GM10248 (cell line): Measurements from ENCODE around the gene GAGE12F.
"Not testable (repeated sequence)": the region's sequence is repeated elsewhere in the genome, so short reads cannot be mapped to it uniquely, and the experiment has no call there.

Experiments used
- CTCF ChIA-PET: fragments of 300-600 bp; sonication (Branson Sonifier 250); formaldehyde crosslinking; extraction: SDS; loops from one replicate; lab custom pipeline; 2021; ENCODE audit warnings: antibody characterized with exemption; lab: Yijun Ruan, JAX
- POLR2A ChIA-PET: fragments of 350-650 bp; sonication (Branson Sonifier 250); formaldehyde crosslinking; extraction: SDS; loops from one replicate; lab custom pipeline; 2020; ENCODE audit warnings: antibody characterized with exemption; lab: Yijun Ruan, JAX
- DNase-seq: peaks from one replicate; pipeline ENCODE4 v3.0.0; 2012; ENCODE audit errors: extremely low spot score
- TF ChIP-seq, protein P1 (sequence below): IDR thresholded peaks from 2 replicates; pipeline ENCODE4 v1.5.1; 2012; ENCODE audit warnings: mild to moderate bottlenecking, low read depth; ENCODE audit errors: extremely low read depth, missing control alignments, control extremely low read depth

GAGE12F gene, protein sequence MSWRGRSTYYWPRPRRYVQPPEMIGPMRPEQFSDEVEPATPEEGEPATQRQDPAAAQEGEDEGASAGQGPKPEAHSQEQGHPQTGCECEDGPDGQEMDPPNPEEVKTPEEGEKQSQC

DNA sequence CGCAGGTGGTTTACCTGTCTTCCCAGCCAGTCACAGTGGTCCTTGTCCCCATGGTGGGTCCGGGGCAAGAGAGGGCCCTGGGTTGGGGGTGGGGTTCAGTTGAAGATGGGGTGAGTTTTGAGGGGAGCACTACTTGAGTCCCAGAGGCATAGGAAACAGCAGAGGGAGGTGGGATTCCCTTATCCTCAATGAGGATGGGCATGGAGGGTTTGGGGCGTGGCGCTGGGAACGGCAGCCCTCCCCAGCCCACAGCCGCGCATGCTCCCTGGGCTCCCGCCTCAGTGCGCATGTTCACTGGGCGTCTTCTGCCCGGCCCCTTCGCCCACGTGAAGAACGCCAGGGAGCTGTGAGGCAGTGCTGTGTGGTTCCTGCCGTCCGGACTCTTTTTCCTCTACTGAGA is at the start of gene GAGE12F:
Gene GAGE12F, plus strand, starts transcription at position 301 of the 400 bp plus-strand sequence. CDS start 1,155 bp downstream, outside the sequence.
- CTCF ChIA-PET, DNase-seq, POLR2A ChIA-PET: not testable (repeated sequence)

DNA sequence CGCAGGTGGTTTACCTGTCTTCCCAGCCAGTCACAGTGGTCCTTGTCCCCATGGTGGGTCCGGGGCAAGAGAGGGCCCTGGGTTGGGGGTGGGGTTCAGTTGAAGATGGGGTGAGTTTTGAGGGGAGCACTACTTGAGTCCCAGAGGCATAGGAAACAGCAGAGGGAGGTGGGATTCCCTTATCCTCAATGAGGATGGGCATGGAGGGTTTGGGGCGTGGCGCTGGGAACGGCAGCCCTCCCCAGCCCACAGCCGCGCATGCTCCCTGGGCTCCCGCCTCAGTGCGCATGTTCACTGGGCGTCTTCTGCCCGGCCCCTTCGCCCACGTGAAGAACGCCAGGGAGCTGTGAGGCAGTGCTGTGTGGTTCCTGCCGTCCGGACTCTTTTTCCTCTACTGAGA is 28.8 kb upstream of the GAGE12F start, which contains the start of gene GAGE12C:
Gene GAGE12C, plus strand, starts transcription at position 301 of the 400 bp plus-strand sequence. CDS start 1,155 bp downstream, outside the sequence.
- DNase-seq, CTCF ChIA-PET, POLR2A ChIA-PET: not testable (repeated sequence)

DNA sequence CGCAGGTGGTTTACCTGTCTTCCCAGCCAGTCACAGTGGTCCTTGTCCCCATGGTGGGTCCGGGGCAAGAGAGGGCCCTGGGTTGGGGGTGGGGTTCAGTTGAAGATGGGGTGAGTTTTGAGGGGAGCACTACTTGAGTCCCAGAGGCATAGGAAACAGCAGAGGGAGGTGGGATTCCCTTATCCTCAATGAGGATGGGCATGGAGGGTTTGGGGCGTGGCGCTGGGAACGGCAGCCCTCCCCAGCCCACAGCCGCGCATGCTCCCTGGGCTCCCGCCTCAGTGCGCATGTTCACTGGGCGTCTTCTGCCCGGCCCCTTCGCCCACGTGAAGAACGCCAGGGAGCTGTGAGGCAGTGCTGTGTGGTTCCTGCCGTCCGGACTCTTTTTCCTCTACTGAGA is 19.2 kb upstream of the GAGE12F start, which contains the start of gene GAGE12D:
Gene GAGE12D, plus strand, starts transcription at position 301 of the 400 bp plus-strand sequence. CDS start 1,155 bp downstream, outside the sequence.
- DNase-seq, CTCF ChIA-PET, POLR2A ChIA-PET: not testable (repeated sequence)

DNA sequence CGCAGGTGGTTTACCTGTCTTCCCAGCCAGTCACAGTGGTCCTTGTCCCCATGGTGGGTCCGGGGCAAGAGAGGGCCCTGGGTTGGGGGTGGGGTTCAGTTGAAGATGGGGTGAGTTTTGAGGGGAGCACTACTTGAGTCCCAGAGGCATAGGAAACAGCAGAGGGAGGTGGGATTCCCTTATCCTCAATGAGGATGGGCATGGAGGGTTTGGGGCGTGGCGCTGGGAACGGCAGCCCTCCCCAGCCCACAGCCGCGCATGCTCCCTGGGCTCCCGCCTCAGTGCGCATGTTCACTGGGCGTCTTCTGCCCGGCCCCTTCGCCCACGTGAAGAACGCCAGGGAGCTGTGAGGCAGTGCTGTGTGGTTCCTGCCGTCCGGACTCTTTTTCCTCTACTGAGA is 9.7 kb upstream of the GAGE12F start, which contains the start of gene GAGE12E:
Gene GAGE12E, plus strand, starts transcription at position 301 of the 400 bp plus-strand sequence. CDS start 1,155 bp downstream, outside the sequence.
- POLR2A ChIA-PET, CTCF ChIA-PET, DNase-seq: not testable (repeated sequence)

DNA sequence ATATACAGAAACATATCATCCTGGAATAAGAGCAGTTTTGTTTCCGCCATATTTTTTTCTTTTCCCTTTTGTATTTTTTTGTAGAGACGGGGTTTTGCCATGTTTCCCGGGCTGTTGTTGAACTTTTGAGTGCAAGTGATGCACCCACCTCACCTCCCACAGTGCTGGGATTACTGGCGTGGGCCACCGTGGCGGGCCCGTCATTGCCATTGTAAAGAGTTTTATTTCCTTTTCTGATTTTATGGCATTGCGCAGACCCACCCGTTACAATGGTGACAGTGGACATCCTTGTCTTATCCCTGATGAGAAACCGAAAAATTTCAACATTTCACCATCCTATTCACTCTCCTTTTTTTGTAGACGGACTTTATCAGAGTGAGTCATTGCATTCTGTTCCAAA is 8.1 kb downstream of the GAGE12F start:
- CTCF ChIA-PET, POLR2A ChIA-PET, DNase-seq: not testable (repeated sequence)

DNA sequence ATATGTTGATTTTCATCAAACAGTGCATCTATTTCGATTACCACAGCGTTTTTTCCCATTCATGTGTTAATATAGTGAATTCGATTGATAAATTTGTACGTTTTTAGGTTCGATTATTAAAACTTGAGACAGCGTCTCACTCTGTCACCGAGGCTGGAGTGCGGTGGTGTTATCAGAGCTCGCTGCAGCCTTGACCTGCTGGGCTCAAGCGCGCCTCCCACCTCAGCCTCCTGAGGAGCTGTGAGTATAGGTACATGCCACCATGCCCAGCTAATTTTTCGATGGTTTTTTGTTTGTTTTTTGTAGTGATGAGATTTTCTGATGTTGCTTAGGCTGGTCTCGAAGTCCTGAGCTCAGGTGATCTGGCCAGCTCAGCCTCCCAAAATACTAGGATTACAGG is 8.5 kb downstream of the GAGE12F start:
- DNase-seq, CTCF ChIA-PET, POLR2A ChIA-PET: not testable (repeated sequence)

DNA sequence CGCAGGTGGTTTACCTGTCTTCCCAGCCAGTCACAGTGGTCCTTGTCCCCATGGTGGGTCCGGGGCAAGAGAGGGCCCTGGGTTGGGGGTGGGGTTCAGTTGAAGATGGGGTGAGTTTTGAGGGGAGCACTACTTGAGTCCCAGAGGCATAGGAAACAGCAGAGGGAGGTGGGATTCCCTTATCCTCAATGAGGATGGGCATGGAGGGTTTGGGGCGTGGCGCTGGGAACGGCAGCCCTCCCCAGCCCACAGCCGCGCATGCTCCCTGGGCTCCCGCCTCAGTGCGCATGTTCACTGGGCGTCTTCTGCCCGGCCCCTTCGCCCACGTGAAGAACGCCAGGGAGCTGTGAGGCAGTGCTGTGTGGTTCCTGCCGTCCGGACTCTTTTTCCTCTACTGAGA is 9.5 kb downstream of the GAGE12F start, which contains the start of gene GAGE12G:
Gene GAGE12G, plus strand, starts transcription at position 301 of the 400 bp plus-strand sequence. CDS start 1,155 bp downstream, outside the sequence.
- POLR2A ChIA-PET, CTCF ChIA-PET, DNase-seq: not testable (repeated sequence)

DNA sequence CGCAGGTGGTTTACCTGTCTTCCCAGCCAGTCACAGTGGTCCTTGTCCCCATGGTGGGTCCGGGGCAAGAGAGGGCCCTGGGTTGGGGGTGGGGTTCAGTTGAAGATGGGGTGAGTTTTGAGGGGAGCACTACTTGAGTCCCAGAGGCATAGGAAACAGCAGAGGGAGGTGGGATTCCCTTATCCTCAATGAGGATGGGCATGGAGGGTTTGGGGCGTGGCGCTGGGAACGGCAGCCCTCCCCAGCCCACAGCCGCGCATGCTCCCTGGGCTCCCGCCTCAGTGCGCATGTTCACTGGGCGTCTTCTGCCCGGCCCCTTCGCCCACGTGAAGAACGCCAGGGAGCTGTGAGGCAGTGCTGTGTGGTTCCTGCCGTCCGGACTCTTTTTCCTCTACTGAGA is 19.0 kb downstream of the GAGE12F start, which contains the start of gene GAGE12H:
Gene GAGE12H, plus strand, starts transcription at position 301 of the 400 bp plus-strand sequence. CDS start 1,155 bp downstream, outside the sequence.
- DNase-seq, POLR2A ChIA-PET, CTCF ChIA-PET: not testable (repeated sequence)

DNA sequence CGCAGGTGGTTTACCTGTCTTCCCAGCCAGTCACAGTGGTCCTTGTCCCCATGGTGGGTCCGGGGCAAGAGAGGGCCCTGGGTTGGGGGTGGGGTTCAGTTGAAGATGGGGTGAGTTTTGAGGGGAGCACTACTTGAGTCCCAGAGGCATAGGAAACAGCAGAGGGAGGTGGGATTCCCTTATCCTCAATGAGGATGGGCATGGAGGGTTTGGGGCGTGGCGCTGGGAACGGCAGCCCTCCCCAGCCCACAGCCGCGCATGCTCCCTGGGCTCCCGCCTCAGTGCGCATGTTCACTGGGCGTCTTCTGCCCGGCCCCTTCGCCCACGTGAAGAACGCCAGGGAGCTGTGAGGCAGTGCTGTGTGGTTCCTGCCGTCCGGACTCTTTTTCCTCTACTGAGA is 28.6 kb downstream of the GAGE12F start, which contains the start of gene GAGE2A:
Gene GAGE2A, plus strand, starts transcription at position 301 of the 400 bp plus-strand sequence. CDS start 1,155 bp downstream, outside the sequence.
- POLR2A ChIA-PET, CTCF ChIA-PET, DNase-seq: not testable (repeated sequence)

DNA sequence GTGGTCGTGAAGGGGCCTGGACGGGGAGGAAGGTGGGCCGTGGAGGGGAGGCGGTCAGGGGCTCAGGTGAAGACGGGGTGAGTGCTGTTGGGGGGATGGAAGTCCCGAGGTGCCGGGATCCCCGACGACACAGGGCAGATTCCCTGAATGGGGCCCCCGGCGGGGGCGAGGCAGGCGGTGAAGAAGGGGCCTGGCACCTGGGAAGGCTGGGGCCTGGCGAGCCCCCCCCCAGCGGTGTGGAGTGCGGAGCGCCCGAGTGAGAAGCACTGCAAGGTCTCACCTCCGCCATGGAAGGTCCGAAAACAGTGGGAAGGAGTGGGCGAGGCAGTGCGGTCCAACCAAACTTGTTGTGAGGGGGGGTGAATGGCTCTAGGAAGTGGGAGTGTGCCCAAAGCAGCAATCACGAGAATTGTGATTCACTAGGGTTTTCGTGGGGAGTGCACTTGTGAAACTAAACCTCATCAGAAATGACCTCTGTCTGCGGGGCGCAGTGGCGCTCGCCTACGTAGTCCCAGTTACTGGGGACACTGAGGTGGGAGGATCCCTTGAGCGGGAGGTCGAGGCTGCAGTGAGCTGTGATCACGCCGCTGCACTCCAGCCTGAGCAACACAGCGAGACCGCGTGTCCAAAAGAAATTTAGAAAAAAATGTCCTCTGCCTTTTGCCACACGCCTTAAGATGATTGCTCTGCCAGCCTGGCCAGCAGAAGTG is 29.3 kb downstream of the GAGE12F start:
- DNase-seq, CTCF ChIA-PET, POLR2A ChIA-PET: not testable (repeated sequence)

DNA sequence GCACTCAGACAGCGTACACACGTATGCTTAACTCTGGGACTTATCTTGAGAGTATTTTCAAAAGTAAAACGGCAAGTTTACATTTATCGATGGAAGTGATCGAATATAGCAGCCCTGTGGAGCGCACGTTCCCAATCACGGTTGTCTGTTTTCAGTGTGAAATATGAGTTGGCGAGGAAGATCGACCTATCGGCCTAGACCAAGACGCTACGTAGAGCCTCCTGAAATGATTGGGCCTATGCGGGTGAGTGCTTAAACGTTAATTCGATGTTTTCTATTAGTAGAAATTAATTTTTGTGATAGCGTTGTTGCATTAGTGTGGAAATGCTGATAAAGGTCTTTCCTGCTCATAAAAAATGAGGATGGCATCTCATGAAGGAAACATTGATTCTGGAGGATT is 29.8 kb downstream of the GAGE12F start:
- CTCF ChIA-PET, POLR2A ChIA-PET, DNase-seq: not testable (repeated sequence)

DNA sequence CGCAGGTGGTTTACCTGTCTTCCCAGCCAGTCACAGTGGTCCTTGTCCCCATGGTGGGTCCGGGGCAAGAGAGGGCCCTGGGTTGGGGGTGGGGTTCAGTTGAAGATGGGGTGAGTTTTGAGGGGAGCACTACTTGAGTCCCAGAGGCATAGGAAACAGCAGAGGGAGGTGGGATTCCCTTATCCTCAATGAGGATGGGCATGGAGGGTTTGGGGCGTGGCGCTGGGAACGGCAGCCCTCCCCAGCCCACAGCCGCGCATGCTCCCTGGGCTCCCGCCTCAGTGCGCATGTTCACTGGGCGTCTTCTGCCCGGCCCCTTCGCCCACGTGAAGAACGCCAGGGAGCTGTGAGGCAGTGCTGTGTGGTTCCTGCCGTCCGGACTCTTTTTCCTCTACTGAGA is 38.1 kb downstream of the GAGE12F start, which contains the start of gene GAGE1:
Gene GAGE1, plus strand, starts transcription at position 301 of the 400 bp plus-strand sequence. CDS start 1,155 bp downstream, outside the sequence.
- CTCF ChIA-PET, POLR2A ChIA-PET, DNase-seq: not testable (repeated sequence)

DNA sequence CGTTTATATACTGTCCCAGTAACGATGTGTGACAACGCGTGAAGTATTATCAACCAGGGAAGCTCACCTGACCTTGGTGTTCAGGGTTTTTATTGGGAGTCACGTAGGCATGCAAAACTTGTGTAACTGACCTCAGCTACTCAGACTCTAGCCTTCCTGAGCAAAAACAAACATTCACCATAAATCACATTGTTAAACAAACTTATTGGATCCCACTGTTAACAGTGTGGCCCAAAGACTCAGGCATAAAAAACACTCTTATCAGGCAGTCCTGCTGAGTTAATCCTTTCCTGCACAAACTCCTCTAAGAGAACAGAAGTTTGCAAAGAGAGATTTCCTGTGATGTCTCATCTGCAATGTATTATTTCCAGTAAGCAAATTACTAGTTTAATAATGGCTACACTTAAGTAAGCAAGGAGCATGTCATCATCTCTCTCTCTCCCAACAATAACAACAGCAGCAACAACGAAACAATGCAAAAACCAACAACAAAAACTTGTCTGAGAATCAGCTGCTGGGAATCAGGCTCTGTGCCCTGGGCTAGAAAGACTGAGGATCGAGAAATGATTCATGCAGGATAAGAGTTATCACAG is 50.2 kb downstream of the GAGE12F start:
- POLR2A ChIA-PET = no interaction called here
- CTCF ChIA-PET = no interaction called here
- TF ChIP-seq, protein P1, sequence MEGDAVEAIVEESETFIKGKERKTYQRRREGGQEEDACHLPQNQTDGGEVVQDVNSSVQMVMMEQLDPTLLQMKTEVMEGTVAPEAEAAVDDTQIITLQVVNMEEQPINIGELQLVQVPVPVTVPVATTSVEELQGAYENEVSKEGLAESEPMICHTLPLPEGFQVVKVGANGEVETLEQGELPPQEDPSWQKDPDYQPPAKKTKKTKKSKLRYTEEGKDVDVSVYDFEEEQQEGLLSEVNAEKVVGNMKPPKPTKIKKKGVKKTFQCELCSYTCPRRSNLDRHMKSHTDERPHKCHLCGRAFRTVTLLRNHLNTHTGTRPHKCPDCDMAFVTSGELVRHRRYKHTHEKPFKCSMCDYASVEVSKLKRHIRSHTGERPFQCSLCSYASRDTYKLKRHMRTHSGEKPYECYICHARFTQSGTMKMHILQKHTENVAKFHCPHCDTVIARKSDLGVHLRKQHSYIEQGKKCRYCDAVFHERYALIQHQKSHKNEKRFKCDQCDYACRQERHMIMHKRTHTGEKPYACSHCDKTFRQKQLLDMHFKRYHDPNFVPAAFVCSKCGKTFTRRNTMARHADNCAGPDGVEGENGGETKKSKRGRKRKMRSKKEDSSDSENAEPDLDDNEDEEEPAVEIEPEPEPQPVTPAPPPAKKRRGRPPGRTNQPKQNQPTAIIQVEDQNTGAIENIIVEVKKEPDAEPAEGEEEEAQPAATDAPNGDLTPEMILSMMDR = no peak
- DNase-seq = no peak
